Measurements from ENCODE around the gene GUCA1C.
A peak's percentile ranks its signal among the peaks of the same experiment; 100 is the strongest.

Gene GUCA1C

GRCh38 chr3:108914774-108915641, 38.7 kb downstream of the GUCA1C start:
- peak; percentile 11 for FAIRE-seq

GRCh38 chr3:108909799-108910198, 43.9 kb downstream of the GUCA1C start:
- no peak for TF ChIP-seq CTCF (IDR thresholded peaks at IDR 0.05; ENCODE audit: insufficient read depth, missing control alignments)
- FAIRE-seq, result no peak
- DNase-seq (ENCODE audit: insufficient read length, low spot score), result no peak

More at GRCh38 chr3:108914774-108915641, 38.7 kb downstream of the GUCA1C start:
- DNase-seq (ENCODE audit: insufficient read length, low spot score), result no peak
- peak; percentile 85 for TF ChIP-seq CTCF (IDR thresholded peaks at IDR 0.05; ENCODE audit: insufficient read depth, missing control alignments)

- FAIRE-seq (no peak), DNase-seq (ENCODE audit: insufficient read length, low spot score) (no peak)
- TF ChIP-seq CTCF (IDR thresholded peaks at IDR 0.05; ENCODE audit: insufficient read depth, missing control alignments), result no peak
These were observed 46.5 kb downstream of the GUCA1C start for GRCh38 chr3:108907194-108907593.

- TF ChIP-seq CTCF (IDR thresholded peaks at IDR 0.05; ENCODE audit: insufficient read depth, missing control alignments), result no peak
- FAIRE-seq, result no peak
- no peak for DNase-seq (ENCODE audit: insufficient read length, low spot score)
These were observed 54.1 kb downstream of the GUCA1C start for GRCh38 chr3:108899530-108899929.

GRCh38 chr3:108897883-108898282, 55.8 kb downstream of the GUCA1C start:
- DNase-seq (ENCODE audit: insufficient read length, low spot score) (no peak), FAIRE-seq (no peak)
- no peak for TF ChIP-seq CTCF (IDR thresholded peaks at IDR 0.05; ENCODE audit: insufficient read depth, missing control alignments)

- DNase-seq (ENCODE audit: insufficient read length, low spot score) (no peak), FAIRE-seq (no peak)
- TF ChIP-seq CTCF (IDR thresholded peaks at IDR 0.05; ENCODE audit: insufficient read depth, missing control alignments), result no peak
These were observed 58.7 kb downstream of the GUCA1C start for GRCh38 chr3:108894981-108895380.

GRCh38 chr3:108891833-108892232, 61.8 kb downstream of the GUCA1C start:
- FAIRE-seq, result no peak

More at GRCh38 chr3:108891833-108892232, 61.8 kb downstream of the GUCA1C start:
- no peak for TF ChIP-seq CTCF (IDR thresholded peaks at IDR 0.05; ENCODE audit: insufficient read depth, missing control alignments)
- DNase-seq (ENCODE audit: insufficient read length, low spot score), result no peak

All from D721Med (cell line).